MCF 10A (cell line): ENCODE results near the gene ACAP3. TPM values are rescaled to one million over a fixed set of nuclear protein-coding genes. Genes with fewer than 3 reads are reported as not detected.

Experiments used
- BruUV-seq: library from RNA; stranded (reverse); fragments of 400-500 nt; replicated peaks from 2 replicates; lab custom pipeline; 2021; lab: Mats Ljungman, UMichigan
- CTCF ChIA-PET: fragments of 300-600 bp; sonication (Branson Sonifier 250); formaldehyde crosslinking; extraction: SDS; loops from one replicate; lab custom pipeline; 2021; ENCODE audit warnings: antibody characterized with exemption, inconsistent platforms; lab: Yijun Ruan, JAX
- POLR2A ChIA-PET: fragments of 300-600, 350-650 bp; sonication (Branson Sonifier 250); formaldehyde crosslinking; extraction: SDS; loops from one replicate; lab custom pipeline; 2020; ENCODE audit warnings: antibody characterized with exemption, inconsistent platforms; lab: Yijun Ruan, JAX
- DNase-seq: peaks from one replicate; pipeline ENCODE4 v3.0.0-alpha.2; 2018; ENCODE audit not compliant: unreplicated experiment
- H3K27ac Mint-ChIP-seq: one replicate; pipeline ENCODE4 v1.8.0; 2022; ENCODE audit warnings: mild to moderate bottlenecking, low read depth, mixed read lengths; ENCODE audit not compliant: unreplicated experiment
- H3K27me3 Mint-ChIP-seq: one replicate; pipeline ENCODE4 v1.8.0; 2022; ENCODE audit warnings: mixed read lengths; ENCODE audit not compliant: insufficient read depth, unreplicated experiment
- H3K36me3 Mint-ChIP-seq: one replicate; pipeline ENCODE4 v1.8.0; 2022; ENCODE audit warnings: mild to moderate bottlenecking, moderate library complexity, mixed read lengths; ENCODE audit not compliant: insufficient read depth, unreplicated experiment
- H3K4me1 Mint-ChIP-seq: one replicate; pipeline ENCODE4 v1.8.0; 2022; ENCODE audit warnings: mixed read lengths; ENCODE audit not compliant: insufficient read depth, unreplicated experiment
- H3K4me3 Mint-ChIP-seq: one replicate; pipeline ENCODE4 v1.8.0; 2022; ENCODE audit warnings: mild to moderate bottlenecking, moderate library complexity, mixed read lengths; ENCODE audit not compliant: unreplicated experiment
- H3K9me3 Mint-ChIP-seq: one replicate; pipeline ENCODE4 v1.8.0; 2022; ENCODE audit warnings: mixed read lengths; ENCODE audit not compliant: unreplicated experiment
- intact Hi-C: fragments of 100-400 bp; cut with micrococcal nuclease; formaldehyde crosslinking; loops from 2 replicates; pipeline ENCODE4 v1.14.1; 2022
- total RNA-seq: library from RNA; stranded (reverse); gene quantifications from 2 replicates; pipeline ENCODE4 v1.2.3, GENCODE V29; 2022
- TF ChIP-seq, protein P1 (sequence below): fragments of 200-600 bp; IDR thresholded peaks from one replicate; pipeline ENCODE4 v1.8.0; 2022; ENCODE audit warnings: antibody characterized with exemption, mild to moderate bottlenecking; ENCODE audit not compliant: unreplicated experiment

ACAP3 gene
- total RNA-seq, 1 experiment from 2014 or later, result 33.5 TPM

DNA sequence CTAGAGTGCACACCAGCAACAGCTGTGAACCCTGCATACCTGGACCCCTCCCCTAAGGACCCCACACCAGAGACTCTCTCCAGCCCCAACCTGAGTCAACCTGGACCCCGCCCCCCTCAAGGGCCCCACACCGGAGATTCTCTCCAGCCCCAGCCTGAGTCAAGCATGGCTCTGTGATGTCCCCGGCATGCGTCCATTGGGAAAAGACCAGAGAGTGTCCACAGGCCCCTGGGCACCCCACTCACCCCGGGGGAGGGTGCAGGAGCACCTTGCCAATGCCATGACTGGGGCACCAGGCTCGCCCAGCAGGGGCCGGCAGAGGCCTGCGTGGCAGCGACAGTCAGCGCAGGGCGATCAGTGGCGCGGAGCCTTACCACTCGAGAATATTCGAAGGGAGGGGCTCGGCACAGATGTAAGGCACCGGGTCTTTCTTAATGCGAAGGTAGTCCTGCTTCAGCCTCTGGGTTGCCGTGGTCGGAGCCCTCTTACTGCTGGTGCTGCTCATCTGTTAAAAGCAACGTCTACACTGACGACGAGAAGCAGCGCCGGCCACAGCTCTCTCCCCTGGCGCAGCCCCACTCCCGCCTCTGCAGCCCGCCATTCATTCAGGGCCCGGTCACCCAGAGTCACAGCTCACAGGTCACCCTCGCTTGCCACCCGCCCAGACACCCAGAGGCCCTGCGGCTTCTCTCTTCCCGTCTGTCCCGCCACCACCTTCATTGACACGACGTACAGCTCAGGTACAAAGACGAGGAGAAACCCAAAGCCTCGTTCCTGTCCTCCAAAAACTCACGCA, 40.0 kb downstream of the ACAP3 start:
- no peak for DNase-seq
- Mint-ChIP-seq H3K4me1 (peaks cover 32% of the 10 kb centered on the region), H3K4me3 (no peak overlapping the region), H3K36me3 (peaks cover 62% of the 10 kb centered on the region), H3K9me3 (no peaks in the 10 kb centered on the region), H3K27me3 (no peaks in the 10 kb centered on the region), H3K27ac (no peak overlapping the region)
- POLR2A ChIA-PET, result interaction anchor here (0.6 kb wide), 1 partner anchor 22 kb away, joined by 4 read pairs; no protein-coding TSS in a partner anchor
- no TSS peak for BruUV-seq
- CTCF ChIA-PET, result no interaction called here
- intact Hi-C loops, result no loop called here
- TF ChIP-seq, protein P1, sequence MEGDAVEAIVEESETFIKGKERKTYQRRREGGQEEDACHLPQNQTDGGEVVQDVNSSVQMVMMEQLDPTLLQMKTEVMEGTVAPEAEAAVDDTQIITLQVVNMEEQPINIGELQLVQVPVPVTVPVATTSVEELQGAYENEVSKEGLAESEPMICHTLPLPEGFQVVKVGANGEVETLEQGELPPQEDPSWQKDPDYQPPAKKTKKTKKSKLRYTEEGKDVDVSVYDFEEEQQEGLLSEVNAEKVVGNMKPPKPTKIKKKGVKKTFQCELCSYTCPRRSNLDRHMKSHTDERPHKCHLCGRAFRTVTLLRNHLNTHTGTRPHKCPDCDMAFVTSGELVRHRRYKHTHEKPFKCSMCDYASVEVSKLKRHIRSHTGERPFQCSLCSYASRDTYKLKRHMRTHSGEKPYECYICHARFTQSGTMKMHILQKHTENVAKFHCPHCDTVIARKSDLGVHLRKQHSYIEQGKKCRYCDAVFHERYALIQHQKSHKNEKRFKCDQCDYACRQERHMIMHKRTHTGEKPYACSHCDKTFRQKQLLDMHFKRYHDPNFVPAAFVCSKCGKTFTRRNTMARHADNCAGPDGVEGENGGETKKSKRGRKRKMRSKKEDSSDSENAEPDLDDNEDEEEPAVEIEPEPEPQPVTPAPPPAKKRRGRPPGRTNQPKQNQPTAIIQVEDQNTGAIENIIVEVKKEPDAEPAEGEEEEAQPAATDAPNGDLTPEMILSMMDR, result no peak

DNA sequence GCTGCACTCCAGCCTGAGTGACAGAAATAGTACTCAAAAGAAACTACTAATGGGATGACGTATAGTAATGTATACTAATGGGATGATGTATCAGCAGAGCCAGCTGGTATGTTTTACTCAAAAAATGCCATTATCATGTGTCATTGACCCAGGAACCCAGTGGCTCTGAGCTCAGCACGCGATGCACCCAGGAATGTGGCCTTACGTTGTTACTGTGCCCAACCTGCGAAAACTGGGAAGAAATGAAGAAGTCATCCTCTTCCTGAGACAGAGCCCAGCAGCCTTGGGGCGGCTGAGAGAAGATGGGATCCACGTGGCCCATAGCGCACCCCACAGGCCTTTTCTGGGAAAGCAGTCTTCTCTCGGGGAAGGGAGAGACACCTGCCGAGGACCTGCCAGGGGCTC, 42.9 kb downstream of the ACAP3 start:
- POLR2A ChIA-PET, result interaction anchor here (2.1 kb wide), 1 partner anchor 9 kb away, joined by 7 read pairs; the partner anchor contains the start of gene UBE2J2
- peak; percentile 78 for DNase-seq
- no TSS peak for BruUV-seq

DNA sequence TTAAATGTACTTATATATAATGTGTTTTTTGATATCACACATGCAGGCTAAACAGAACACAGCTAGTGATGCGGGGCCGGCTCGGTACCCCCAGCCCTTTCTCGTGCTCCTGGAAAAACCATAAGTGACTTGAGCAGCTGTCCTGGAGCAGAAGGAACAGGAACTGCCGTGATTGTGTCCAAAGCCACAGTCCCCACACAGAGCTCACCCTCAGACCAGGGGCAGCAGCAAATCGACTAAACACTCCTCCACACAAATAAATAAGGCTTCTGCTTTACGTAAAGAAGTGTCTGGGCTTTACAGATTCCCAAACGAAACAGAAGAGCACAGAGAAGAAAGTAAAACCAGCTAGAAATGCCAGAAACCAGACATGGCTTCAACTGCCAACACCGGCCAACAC, 43.7 kb downstream of the ACAP3 start:
- no peaks in the 10 kb centered on the region for H3K27me3 Mint-ChIP-seq
- BruUV-seq, result no TSS peak
- H3K9me3 Mint-ChIP-seq, result no peaks in the 10 kb centered on the region
- H3K27ac Mint-ChIP-seq, result no peak overlapping the region
- intact Hi-C loops, result no loop called here
- DNase-seq, result no peak
- no peak overlapping the region for H3K4me3 Mint-ChIP-seq
- ChIA-PET POLR2A (interaction anchor here (0.6 to 2.1 kb wide), 2 partner anchors 9 to 11 kb away, joined by 3 to 7 read pairs; partner anchors contain the start of gene UBE2J2), CTCF (interaction anchor here (0.8 to 1.6 kb wide), 3 partner anchors 27 to 279 kb away, joined by 3 to 7 read pairs (median 3); no protein-coding TSS in a partner anchor)
- H3K4me1 Mint-ChIP-seq, result peaks cover 25% of the 10 kb centered on the region
- TF ChIP-seq, protein P1, result no peak
- H3K36me3 Mint-ChIP-seq, result peaks cover 68% of the 10 kb centered on the region

More for the DNA sequence above, 42.9 kb downstream of the ACAP3 start:
- no peaks in the 10 kb centered on the region for H3K27me3 Mint-ChIP-seq
- peak overlapping the region; percentile 51 for H3K27ac Mint-ChIP-seq
- TF ChIP-seq, protein P1, result peak; percentile 46
- no peak overlapping the region for H3K4me3 Mint-ChIP-seq
- CTCF ChIA-PET, result interaction anchor here (0.6 to 1.3 kb wide), 3 partner anchors 167 to 284 kb away, joined by 3 read pairs; no protein-coding TSS in a partner anchor
- H3K9me3 Mint-ChIP-seq, result no peaks in the 10 kb centered on the region
- H3K4me1 Mint-ChIP-seq, result peaks cover 19% of the 10 kb centered on the region
- H3K36me3 Mint-ChIP-seq, result peaks cover 65% of the 10 kb centered on the region
- intact Hi-C loops, result no loop called here

DNA sequence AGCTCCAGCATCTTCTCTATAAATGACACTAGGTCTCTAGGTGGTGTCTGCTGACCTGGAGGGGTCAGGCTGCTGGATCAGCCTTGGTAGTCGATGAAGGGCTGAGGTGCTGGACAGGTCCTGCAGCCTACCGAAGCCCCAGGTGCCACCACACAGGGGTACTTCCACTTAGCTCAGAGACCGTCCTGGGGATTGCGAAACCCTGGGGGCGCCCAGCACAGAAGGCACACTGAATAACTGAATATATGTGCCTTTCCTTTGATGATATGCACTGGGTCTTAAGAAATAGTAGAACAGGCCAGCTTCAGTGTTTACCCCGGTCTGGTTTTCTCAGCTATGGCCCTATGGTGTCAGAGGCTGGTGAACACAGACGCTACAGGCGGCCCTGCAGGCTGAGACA, 45.0 kb downstream of the ACAP3 start:
- DNase-seq, result no peak
- no peak overlapping the region for H3K4me3 Mint-ChIP-seq
- H3K27me3 Mint-ChIP-seq, result no peaks in the 10 kb centered on the region
- peaks cover 68% of the 10 kb centered on the region for H3K36me3 Mint-ChIP-seq
- POLR2A ChIA-PET, result interaction anchor here (0.7 kb wide), 1 partner anchor 112 kb away, joined by 3 read pairs; the partner anchor contains the start of gene AURKAIP1
- peaks cover 32% of the 10 kb centered on the region for H3K4me1 Mint-ChIP-seq
- TF ChIP-seq, protein P1, result no peak
- H3K9me3 Mint-ChIP-seq, result no peaks in the 10 kb centered on the region
- intact Hi-C loops, result no loop called here
- no peak overlapping the region for H3K27ac Mint-ChIP-seq
- no TSS peak for BruUV-seq
- CTCF ChIA-PET, result interaction anchor here (0.6 to 1.6 kb wide), 3 partner anchors 28 to 33 kb away, joined by 3 to 7 read pairs (median 3); no protein-coding TSS in a partner anchor
